GM23338 (cell line): ENCODE measurements around the gene DUSP1.

ENCODE experiments used
- EZH2 ChIP-seq: fragments of 200-600 bp; sonication (generic); IDR thresholded peaks from one replicate; pipeline ENCODE4 v1.8.0; 2017; ENCODE audit warnings: antibody characterized with exemption, mild to moderate bottlenecking, low read depth; ENCODE audit not compliant: unreplicated experiment
- EZH2phosphoT487 ChIP-seq: fragments of 200-600 bp; sonication (generic); IDR thresholded peaks from one replicate; pipeline ENCODE4 v1.8.1; 2018; ENCODE audit warnings: antibody characterized with exemption; ENCODE audit not compliant: unreplicated experiment
- NANOG ChIP-seq: IDR thresholded peaks from 2 replicates; pipeline ENCODE4 v1.6.1; 2016; ENCODE audit warnings: antibody characterized with exemption, borderline replicate concordance
- POLR2AphosphoS5 ChIP-seq: IDR thresholded peaks from 2 replicates; pipeline ENCODE4 v1.6.1; 2016; ENCODE audit warnings: antibody characterized with exemption, low read depth
- REST ChIP-seq: IDR thresholded peaks from one replicate; pipeline ENCODE4 v1.6.1; 2018; ENCODE audit warnings: antibody characterized with exemption; ENCODE audit not compliant: unreplicated experiment
- TF ChIP-seq, protein P1 (sequence below), 2 experiments: fragments of 200-600 bp in 1 of 2; sonication (generic) in 1 of 2; conservative IDR thresholded peaks; 2 replicates each; pipeline versions ENCODE4 v1.5.1 to v1.6.1; 2016 to 2017; ENCODE audit warnings: antibody characterized with exemption in 2 of 2, low read depth in 2 of 2, mild to moderate bottlenecking in 2 of 2, moderate library complexity in 1 of 2

GRCh38 chr5:172795318-172795977 is 24.5 kb upstream of the DUSP1 start:
- TF ChIP-seq, protein P1, sequence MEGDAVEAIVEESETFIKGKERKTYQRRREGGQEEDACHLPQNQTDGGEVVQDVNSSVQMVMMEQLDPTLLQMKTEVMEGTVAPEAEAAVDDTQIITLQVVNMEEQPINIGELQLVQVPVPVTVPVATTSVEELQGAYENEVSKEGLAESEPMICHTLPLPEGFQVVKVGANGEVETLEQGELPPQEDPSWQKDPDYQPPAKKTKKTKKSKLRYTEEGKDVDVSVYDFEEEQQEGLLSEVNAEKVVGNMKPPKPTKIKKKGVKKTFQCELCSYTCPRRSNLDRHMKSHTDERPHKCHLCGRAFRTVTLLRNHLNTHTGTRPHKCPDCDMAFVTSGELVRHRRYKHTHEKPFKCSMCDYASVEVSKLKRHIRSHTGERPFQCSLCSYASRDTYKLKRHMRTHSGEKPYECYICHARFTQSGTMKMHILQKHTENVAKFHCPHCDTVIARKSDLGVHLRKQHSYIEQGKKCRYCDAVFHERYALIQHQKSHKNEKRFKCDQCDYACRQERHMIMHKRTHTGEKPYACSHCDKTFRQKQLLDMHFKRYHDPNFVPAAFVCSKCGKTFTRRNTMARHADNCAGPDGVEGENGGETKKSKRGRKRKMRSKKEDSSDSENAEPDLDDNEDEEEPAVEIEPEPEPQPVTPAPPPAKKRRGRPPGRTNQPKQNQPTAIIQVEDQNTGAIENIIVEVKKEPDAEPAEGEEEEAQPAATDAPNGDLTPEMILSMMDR (conservative IDR thresholded peaks at IDR 0.05; ENCODE audit: low read depth in 2 of 2): no peak
- no peak for TF ChIP-seq EZH2phosphoT487
- TF ChIP-seq POLR2AphosphoS5: no peak
- no peak for TF ChIP-seq NANOG
- TF ChIP-seq REST: no peak
- TF ChIP-seq EZH2: no peak
